SK-N-SH treated with all-trans-retinoic acid at 6 μM for 48 hours (cell line): ENCODE data around the gene ANKRD26.

Experiments
- ATAC-seq: fragments of 200-7000 bp; cut with Tn5 transposase; 3 replicates; pipeline ENCODE4 v1.9.1; 2020; ENCODE audit warnings: mild to moderate bottlenecking, moderate library complexity
- ARNTL ChIP-seq: fragments of 450-650 bp; formaldehyde crosslinking; IDR thresholded peaks from 2 replicates; pipeline ENCODE4 v1.5.0; 2020; ENCODE audit warnings: low read depth, mild to moderate bottlenecking, moderate library complexity, borderline replicate concordance
- BACH2 ChIP-seq: fragments of 250-450 bp; sonication (Bioruptor Pico); IDR thresholded peaks from 2 replicates; pipeline ENCODE4 v1.9.0; 2021; ENCODE audit warnings: mild to moderate bottlenecking, borderline replicate concordance
- GLIS3 ChIP-seq: fragments of 250-450 bp; sonication (Bioruptor Pico); IDR thresholded peaks from 2 replicates; pipeline ENCODE4 v1.5.0; 2020; ENCODE audit warnings: mild to moderate bottlenecking, moderate library complexity
- ISL1 ChIP-seq: fragments of 250-450 bp; sonication (Bioruptor Pico); IDR thresholded peaks from 2 replicates; pipeline ENCODE4 v2.1.2; 2022; ENCODE audit warnings: mild to moderate bottlenecking, moderate library complexity
- PPARA ChIP-seq: fragments of 250-450 bp; sonication (Bioruptor Pico); IDR thresholded peaks from 2 replicates; pipeline ENCODE4 v1.5.0; 2020; ENCODE audit warnings: mild to moderate bottlenecking, borderline replicate concordance
- ZNF70 ChIP-seq: fragments of 450-650 bp; formaldehyde crosslinking; IDR thresholded peaks from 2 replicates; pipeline ENCODE4 v1.5.0; 2020; ENCODE audit warnings: mild to moderate bottlenecking, moderate library complexity
- ZNF8 ChIP-seq: fragments of 450-650 bp; formaldehyde crosslinking; IDR thresholded peaks from 2 replicates; pipeline ENCODE4 v1.5.0; 2020; ENCODE audit warnings: mild to moderate bottlenecking, moderate library complexity
- TF ChIP-seq, protein P1 (sequence below): fragments of 250-450 bp; sonication (Bioruptor Pico); IDR thresholded peaks from 2 replicates; pipeline ENCODE4 v1.5.0; 2020; ENCODE audit warnings: mild to moderate bottlenecking, moderate library complexity
- TF ChIP-seq, protein P2 (sequence below): fragments of 250-450 bp; sonication (Bioruptor Pico); IDR thresholded peaks from 2 replicates; pipeline ENCODE4 v1.8.0; 2021; ENCODE audit warnings: low read depth, mild to moderate bottlenecking, moderate library complexity, borderline replicate concordance

Gene ANKRD26

DNA sequence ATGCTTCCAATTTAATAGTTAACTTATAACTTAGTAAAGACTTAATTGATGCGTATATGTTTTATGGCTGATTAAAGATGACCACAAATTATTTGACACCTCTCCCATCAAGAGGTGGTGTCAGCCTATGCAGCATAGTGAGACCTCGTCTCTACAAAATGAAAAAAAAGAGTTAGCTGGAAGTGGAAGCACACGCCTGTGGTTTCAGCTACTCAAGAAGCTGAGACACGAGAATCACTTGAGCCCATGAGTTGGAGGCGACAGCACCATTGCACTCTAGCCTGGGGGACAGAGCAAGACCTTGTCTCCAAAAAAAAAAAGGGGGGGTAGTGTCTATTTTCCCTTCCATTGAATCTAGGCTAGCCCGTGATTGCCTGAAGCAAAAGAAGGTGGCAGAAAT lies 140.5 kb downstream of the ANKRD26 start:
- TF ChIP-seq ZNF70 (CRISPR knock-in tag) (no peak), PPARA (no peak), BACH2 (no peak), ARNTL (CRISPR knock-in tag) (no peak), GLIS3 (CRISPR knock-in tag) (no peak), ZNF8 (CRISPR knock-in tag) (no peak), ISL1 (CRISPR knock-in tag) (no peak)
- TF ChIP-seq, protein P1, sequence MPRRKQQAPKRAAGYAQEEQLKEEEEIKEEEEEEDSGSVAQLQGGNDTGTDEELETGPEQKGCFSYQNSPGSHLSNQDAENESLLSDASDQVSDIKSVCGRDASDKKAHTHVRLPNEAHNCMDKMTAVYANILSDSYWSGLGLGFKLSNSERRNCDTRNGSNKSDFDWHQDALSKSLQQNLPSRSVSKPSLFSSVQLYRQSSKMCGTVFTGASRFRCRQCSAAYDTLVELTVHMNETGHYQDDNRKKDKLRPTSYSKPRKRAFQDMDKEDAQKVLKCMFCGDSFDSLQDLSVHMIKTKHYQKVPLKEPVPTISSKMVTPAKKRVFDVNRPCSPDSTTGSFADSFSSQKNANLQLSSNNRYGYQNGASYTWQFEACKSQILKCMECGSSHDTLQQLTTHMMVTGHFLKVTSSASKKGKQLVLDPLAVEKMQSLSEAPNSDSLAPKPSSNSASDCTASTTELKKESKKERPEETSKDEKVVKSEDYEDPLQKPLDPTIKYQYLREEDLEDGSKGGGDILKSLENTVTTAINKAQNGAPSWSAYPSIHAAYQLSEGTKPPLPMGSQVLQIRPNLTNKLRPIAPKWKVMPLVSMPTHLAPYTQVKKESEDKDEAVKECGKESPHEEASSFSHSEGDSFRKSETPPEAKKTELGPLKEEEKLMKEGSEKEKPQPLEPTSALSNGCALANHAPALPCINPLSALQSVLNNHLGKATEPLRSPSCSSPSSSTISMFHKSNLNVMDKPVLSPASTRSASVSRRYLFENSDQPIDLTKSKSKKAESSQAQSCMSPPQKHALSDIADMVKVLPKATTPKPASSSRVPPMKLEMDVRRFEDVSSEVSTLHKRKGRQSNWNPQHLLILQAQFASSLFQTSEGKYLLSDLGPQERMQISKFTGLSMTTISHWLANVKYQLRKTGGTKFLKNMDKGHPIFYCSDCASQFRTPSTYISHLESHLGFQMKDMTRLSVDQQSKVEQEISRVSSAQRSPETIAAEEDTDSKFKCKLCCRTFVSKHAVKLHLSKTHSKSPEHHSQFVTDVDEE, result no peak
- TF ChIP-seq, protein P2, sequence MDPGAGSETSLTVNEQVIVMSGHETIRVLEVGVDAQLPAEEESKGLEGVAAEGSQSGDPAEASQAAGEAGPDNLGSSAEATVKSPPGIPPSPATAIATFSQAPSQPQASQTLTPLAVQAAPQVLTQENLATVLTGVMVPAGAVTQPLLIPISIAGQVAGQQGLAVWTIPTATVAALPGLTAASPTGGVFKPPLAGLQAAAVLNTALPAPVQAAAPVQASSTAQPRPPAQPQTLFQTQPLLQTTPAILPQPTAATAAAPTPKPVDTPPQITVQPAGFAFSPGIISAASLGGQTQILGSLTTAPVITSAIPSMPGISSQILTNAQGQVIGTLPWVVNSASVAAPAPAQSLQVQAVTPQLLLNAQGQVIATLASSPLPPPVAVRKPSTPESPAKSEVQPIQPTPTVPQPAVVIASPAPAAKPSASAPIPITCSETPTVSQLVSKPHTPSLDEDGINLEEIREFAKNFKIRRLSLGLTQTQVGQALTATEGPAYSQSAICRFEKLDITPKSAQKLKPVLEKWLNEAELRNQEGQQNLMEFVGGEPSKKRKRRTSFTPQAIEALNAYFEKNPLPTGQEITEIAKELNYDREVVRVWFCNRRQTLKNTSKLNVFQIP (CRISPR knock-in tag), result no peak
- no peak for ATAC-seq
